ENCODE measurements around the gene CLCN4.

DNA sequence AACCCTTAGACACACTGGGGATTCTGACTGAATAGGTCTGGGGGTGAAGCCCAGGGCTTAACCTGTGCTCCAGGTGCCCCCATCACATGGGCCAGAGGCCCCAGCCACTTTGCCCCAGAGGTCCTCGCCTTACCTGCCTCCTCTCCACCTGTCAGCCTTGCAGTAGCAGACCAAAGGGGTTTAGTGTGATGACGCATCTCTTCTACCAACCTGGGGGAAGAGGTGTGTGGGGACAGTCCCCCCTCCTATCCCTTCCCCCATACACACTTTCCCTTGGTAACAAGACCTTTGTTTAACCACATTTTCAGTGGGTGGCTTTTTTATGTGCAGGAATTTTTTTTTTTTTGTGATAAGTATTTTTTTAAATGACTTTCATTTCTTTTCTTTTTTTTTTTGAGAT, 6.3 kb downstream of the CLCN4 start:
- TF ChIP-seq POLR2A (IDR thresholded peaks at IDR 0.05; ENCODE audit: control extremely low read depth in 1 of 2, low read depth in 2 of 2, low read length in 2 of 2) (no peak), ASH2L (IDR thresholded peaks at IDR 0.05; ENCODE audit: low read length) (no peak), JUND (IDR thresholded peaks at IDR 0.05; ENCODE audit: low read length) (no peak), CTCF (IDR thresholded peaks at IDR 0.05; ENCODE audit: control extremely low read depth in 1 of 3, insufficient read depth in 1 of 3, low read depth in 1 of 3, low read length in 3 of 3) (no peak), CHD1 (IDR thresholded peaks at IDR 0.05; ENCODE audit: low read depth, low read length) (no peak), CBX8 (IDR thresholded peaks at IDR 0.05; ENCODE audit: borderline replicate concordance, low read depth, low read length) (no peak), EP300 (IDR thresholded peaks at IDR 0.05; ENCODE audit: borderline replicate concordance in 1 of 2, low read depth in 2 of 2, low read length in 2 of 2) (no peak)
- TF ChIP-seq, protein P1, sequence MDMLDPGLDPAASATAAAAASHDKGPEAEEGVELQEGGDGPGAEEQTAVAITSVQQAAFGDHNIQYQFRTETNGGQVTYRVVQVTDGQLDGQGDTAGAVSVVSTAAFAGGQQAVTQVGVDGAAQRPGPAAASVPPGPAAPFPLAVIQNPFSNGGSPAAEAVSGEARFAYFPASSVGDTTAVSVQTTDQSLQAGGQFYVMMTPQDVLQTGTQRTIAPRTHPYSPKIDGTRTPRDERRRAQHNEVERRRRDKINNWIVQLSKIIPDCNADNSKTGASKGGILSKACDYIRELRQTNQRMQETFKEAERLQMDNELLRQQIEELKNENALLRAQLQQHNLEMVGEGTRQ (IDR thresholded peaks at IDR 0.05; ENCODE audit: low read length) = no peak
- TF ChIP-seq, protein P2, sequence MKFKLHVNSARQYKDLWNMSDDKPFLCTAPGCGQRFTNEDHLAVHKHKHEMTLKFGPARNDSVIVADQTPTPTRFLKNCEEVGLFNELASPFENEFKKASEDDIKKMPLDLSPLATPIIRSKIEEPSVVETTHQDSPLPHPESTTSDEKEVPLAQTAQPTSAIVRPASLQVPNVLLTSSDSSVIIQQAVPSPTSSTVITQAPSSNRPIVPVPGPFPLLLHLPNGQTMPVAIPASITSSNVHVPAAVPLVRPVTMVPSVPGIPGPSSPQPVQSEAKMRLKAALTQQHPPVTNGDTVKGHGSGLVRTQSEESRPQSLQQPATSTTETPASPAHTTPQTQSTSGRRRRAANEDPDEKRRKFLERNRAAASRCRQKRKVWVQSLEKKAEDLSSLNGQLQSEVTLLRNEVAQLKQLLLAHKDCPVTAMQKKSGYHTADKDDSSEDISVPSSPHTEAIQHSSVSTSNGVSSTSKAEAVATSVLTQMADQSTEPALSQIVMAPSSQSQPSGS (IDR thresholded peaks at IDR 0.05; ENCODE audit: low read length) = no peak
